Endothelial cell of umbilical vein (primary cell): ENCODE data around the gene DOCK8. TPM values are rescaled to one million over a fixed set of nuclear protein-coding genes. Genes with fewer than 3 reads are reported as not detected.

Experiments
- BruUV-seq: library from RNA; stranded (reverse); fragments of 400-500 nt; replicated peaks from 2 replicates; lab custom pipeline; 2021; lab: Mats Ljungman, UMichigan
- CTCF ChIA-PET: fragments of 300-600, 350-600 bp; sonication (Branson Sonifier 250); formaldehyde crosslinking; loops from one replicate; lab custom pipeline; 2021; ENCODE audit warnings: antibody characterized with exemption, inconsistent platforms; lab: Charles Lee
- POLR2A ChIA-PET: fragments of 300-600, 350-600 bp; sonication (Branson Sonifier 250); formaldehyde crosslinking; loops from one replicate; lab custom pipeline; 2021; ENCODE audit warnings: antibody characterized with exemption, inconsistent platforms; lab: Charles Lee
- DNase-seq: peaks from one replicate; pipeline ENCODE4 v3.0.0-alpha.2; 2011; ENCODE audit warnings: low read depth, low spot score
- FAIRE-seq: peaks from 2 replicates; lab custom pipeline; 2011; peaks lifted over from hg19 to GRCh38; lab: Jason Lieb, UNC
- H2AFZ ChIP-seq: 2 replicates; pipeline ENCODE4 v1.6.0; 2012; ENCODE audit warnings: low read depth, low read length, control low read depth, inconsistent platforms
- H3K27ac ChIP-seq: 2 replicates; pipeline ENCODE4 v1.5.1; 2011; ENCODE audit warnings: low read depth, mild to moderate bottlenecking, control low read depth, low read length, moderate library complexity; ENCODE audit not compliant: insufficient read depth
- H3K27me3 ChIP-seq, 2 experiments: 2 replicates each; pipeline versions ENCODE4 v1.6.0 to v1.6.1; 2011; ENCODE audit warnings: low read length in 2 of 2, mixed read lengths in 1 of 2; ENCODE audit not compliant: control insufficient read depth in 2 of 2, insufficient read depth in 2 of 2
- H3K36me3 ChIP-seq, 2 experiments: 2 replicates in 1 of 2; 3 replicates in 1 of 2; pipeline ENCODE4 v1.5.1; 2011; ENCODE audit warnings: low read length in 2 of 2, mild to moderate bottlenecking in 1 of 2, moderate library complexity in 1 of 2; ENCODE audit not compliant: control insufficient read depth in 2 of 2, insufficient read depth in 2 of 2; ENCODE audit errors: extremely low read depth in 1 of 2
- H3K4me1 ChIP-seq: 3 replicates; pipeline ENCODE4 v1.5.1; 2011; ENCODE audit warnings: mild to moderate bottlenecking, low read length; ENCODE audit not compliant: control insufficient read depth, insufficient read depth; ENCODE audit errors: extremely low read depth
- H3K4me2 ChIP-seq: 2 replicates; pipeline ENCODE4 v1.6.1; 2011; ENCODE audit warnings: low read length, control low read depth, mixed read lengths; ENCODE audit not compliant: insufficient read depth
- H3K4me3 ChIP-seq, 3 experiments: fragments of 200-600 bp in 1 of 3; sonication (generic), shearing (Covaris generic) in 1 of 3; replicated peaks in 1 of 3; 2 replicates each; pipeline ENCODE4 v1.5.1; 2011 to 2016; ENCODE audit warnings: control low read depth in 3 of 3, low read length in 3 of 3, mild to moderate bottlenecking in 2 of 3, inconsistent platforms in 1 of 3, low read depth in 1 of 3, moderate library complexity in 1 of 3; ENCODE audit not compliant: insufficient read depth in 1 of 3
- H3K79me2 ChIP-seq: 2 replicates; pipeline ENCODE4 v1.6.0; 2012; ENCODE audit warnings: low read length, inconsistent platforms; ENCODE audit not compliant: control insufficient read depth, insufficient read depth
- H3K9ac ChIP-seq: replicated peaks from 2 replicates; pipeline ENCODE3; 2011; ENCODE audit warnings: low read length, control low read depth; ENCODE audit not compliant: insufficient read depth; ENCODE audit errors: extremely low read depth
- H3K9me1 ChIP-seq: replicated peaks from 3 replicates; pipeline ENCODE4 v1.6.0; 2011; ENCODE audit warnings: mild to moderate bottlenecking, low read length; ENCODE audit not compliant: control insufficient read depth, insufficient read depth; ENCODE audit errors: extremely low read depth
- H3K9me3 ChIP-seq: replicated peaks from 2 replicates; pipeline ENCODE4 v1.5.1; 2012; ENCODE audit warnings: low read length, inconsistent platforms; ENCODE audit not compliant: control insufficient read depth, insufficient read depth
- H4K20me1 ChIP-seq: replicated peaks from 2 replicates; pipeline ENCODE3; 2011; ENCODE audit warnings: mild to moderate bottlenecking, low read length; ENCODE audit not compliant: control insufficient read depth, insufficient read depth; ENCODE audit errors: extremely low read depth
- CTCF ChIP-seq, 2 donors: IDR thresholded peaks; 1 replicate in 1 of 2; 2 replicates in 1 of 2; pipeline ENCODE4 v1.5.1; 2011; ENCODE audit warnings: low read length in 2 of 2, mild to moderate bottlenecking in 2 of 2, moderate library complexity in 2 of 2, control low read depth in 1 of 2, inconsistent platforms in 1 of 2, low read depth in 1 of 2; ENCODE audit not compliant: insufficient read depth in 1 of 2; ENCODE audit errors: extremely low read depth in 1 of 2
- EZH2 ChIP-seq: IDR thresholded peaks from 2 replicates; pipeline ENCODE4 v1.6.1; 2012; ENCODE audit warnings: borderline replicate concordance, low read depth, mild to moderate bottlenecking, moderate library complexity, low read length, inconsistent platforms; ENCODE audit not compliant: severe bottlenecking
- FOS ChIP-seq: IDR thresholded peaks from 2 replicates; pipeline ENCODE4 v1.6.1; 2011; ENCODE audit warnings: mild to moderate bottlenecking, low read length, moderate library complexity, borderline replicate concordance; ENCODE audit not compliant: insufficient read depth
- GATA2 ChIP-seq: IDR thresholded peaks from 2 replicates; pipeline ENCODE4 v1.7.0; 2011; ENCODE audit warnings: low read depth, mild to moderate bottlenecking, moderate library complexity, mixed read lengths, low read length; ENCODE audit not compliant: insufficient read length, insufficient read depth
- JUN ChIP-seq: IDR thresholded peaks from 2 replicates; pipeline ENCODE4 v1.6.1; 2011; ENCODE audit warnings: borderline replicate concordance, low read depth; ENCODE audit not compliant: insufficient read length, insufficient read depth
- MAX ChIP-seq: IDR thresholded peaks from 2 replicates; pipeline ENCODE4 v1.6.1; 2011; ENCODE audit not compliant: insufficient read depth, insufficient read length
- MYC ChIP-seq: IDR thresholded peaks from one replicate; pipeline ENCODE4 v1.6.1; 2011; ENCODE audit warnings: mild to moderate bottlenecking, low read depth, low read length
- POLR2A ChIP-seq: IDR thresholded peaks from 2 replicates; pipeline ENCODE4 v1.6.1; 2012; ENCODE audit warnings: low read depth, mild to moderate bottlenecking, control low read depth, low read length
- POLR2AphosphoS5 ChIP-seq: IDR thresholded peaks from 2 replicates; pipeline ENCODE4 v1.6.1; 2012; ENCODE audit warnings: low read depth, mild to moderate bottlenecking, control low read depth, low read length, moderate library complexity; ENCODE audit not compliant: insufficient read depth
- dilution Hi-C: fragments of 300-500 bp; cut with MboI; formaldehyde crosslinking; loops from one replicate; pipeline ENCODE4 v1.15.0; 2019; ENCODE audit warnings: low sequenced_read_pairs; ENCODE audit not compliant: extremely low pct_ligation_motif_present
- intact Hi-C: fragments of 100-400 bp; cut with micrococcal nuclease; formaldehyde crosslinking; loops from one replicate; pipeline ENCODE4 v1.10.0; 2022
- polyA plus RNA-seq, 4 experiments: library from polyadenylated mRNA; depleted of rRNA in 3 of 4; stranded (reverse) in 3 of 4; unstranded in 1 of 4; fragments of >200 nt; gene quantifications; 2 replicates each; pipeline versions ENCODE4 v1.2.1 to v1.2.3, GENCODE V29; 2011 to 2012; ENCODE audit warnings: missing spikeins in 1 of 4
- total RNA-seq: library from RNA; stranded (reverse); gene quantifications from 2 replicates; pipeline ENCODE4 v1.2.3, GENCODE V29; 2021

Gene DOCK8
- total and polyA plus RNA-seq, 2 donors (not counting 3 experiments of a cell fraction or from before 2014, with no cell fraction given), result 0.54 to 1.3 TPM

GRCh38 chr9:264231-264630, 49.6 kb downstream of the DOCK8 start:
- no peak overlapping the region for H2AFZ ChIP-seq
- no peak overlapping the region for H3K4me2 ChIP-seq
- intact Hi-C loops, result no loop called here
- no peak overlapping the region for H3K9ac ChIP-seq
- TF ChIP-seq JUN (no peak), POLR2A (no peak), POLR2AphosphoS5 (no peak), GATA2 (no peak), FOS (no peak), MYC (no peak), CTCF (IDR thresholded peaks at IDR 0.05; ENCODE audit: extremely low read depth in 1 of 2, insufficient read depth in 1 of 2, low read depth in 1 of 2, low read length in 2 of 2) (no peak), EZH2 (no peak), MAX (no peak)
- no peak for DNase-seq
- H3K9me1 ChIP-seq, result no peaks in the 10 kb centered on the region
- dilution Hi-C loops, result no loop called here
- H3K4me3 ChIP-seq, result no peak overlapping the region
- H3K4me1 ChIP-seq, result no peaks in the 10 kb centered on the region
- H3K9me3 ChIP-seq, result no peaks in the 10 kb centered on the region
- FAIRE-seq, result no peak
- ChIA-PET POLR2A (no interaction called here), CTCF (no interaction called here)
- no peak overlapping the region for H3K27ac ChIP-seq
- no peaks in the 10 kb centered on the region for H4K20me1 ChIP-seq
- H3K36me3 ChIP-seq, result no peaks in the 10 kb centered on the region
- no peaks in the 10 kb centered on the region for H3K27me3 ChIP-seq
- no TSS peak for BruUV-seq
- H3K79me2 ChIP-seq, result no peaks in the 10 kb centered on the region
